ENCODE data around the gene CGRRF1. TPM values are rescaled to one million over a fixed set of nuclear protein-coding genes. Genes with fewer than 3 reads are reported as not detected.

The CGRRF1 gene
- total and polyA plus RNA-seq, 9 of the 15 experiments (the other 6 are each of a cell fraction or from before 2014, with no cell fraction given), result 2.8 to 15.8 (median 4.6) TPM

DNA sequence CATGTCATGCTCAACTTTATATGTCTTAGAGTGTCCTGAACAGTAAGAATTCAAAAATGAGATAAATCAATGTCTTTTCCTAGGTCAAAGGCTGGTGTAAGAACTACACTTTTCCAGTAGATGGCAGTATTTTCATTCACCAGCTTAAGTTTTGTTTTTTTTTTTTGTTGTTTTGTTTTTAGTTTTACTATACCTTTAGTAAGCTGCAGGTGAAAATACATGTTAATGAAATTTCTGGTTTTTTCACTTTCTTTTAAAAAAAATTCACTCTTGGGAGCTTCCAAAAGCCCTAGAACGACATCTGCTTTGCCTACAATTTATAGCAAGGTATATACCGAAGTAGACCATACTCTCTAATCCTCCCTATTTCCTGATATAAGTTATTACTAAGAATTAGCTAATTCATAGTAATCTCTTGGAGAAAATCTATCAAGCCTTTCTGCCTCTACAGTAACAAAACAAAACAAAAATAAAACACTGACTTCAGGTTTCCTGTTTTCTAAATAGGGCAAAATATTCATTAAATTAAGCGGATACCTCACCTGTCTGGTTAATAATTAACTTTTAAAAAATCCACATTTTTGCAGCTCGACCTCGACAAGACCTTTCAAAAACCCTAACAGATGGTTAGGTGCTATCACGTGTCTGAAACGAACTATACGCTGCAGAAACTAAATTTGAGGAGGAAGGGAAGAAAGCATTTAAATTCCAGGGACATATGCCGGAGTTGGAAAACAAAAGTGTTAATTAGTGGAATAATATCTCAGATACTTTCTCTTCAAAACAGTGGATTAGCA is 54.6 kb downstream of the CGRRF1 start (continued):
- TF ChIP-seq, protein P1, sequence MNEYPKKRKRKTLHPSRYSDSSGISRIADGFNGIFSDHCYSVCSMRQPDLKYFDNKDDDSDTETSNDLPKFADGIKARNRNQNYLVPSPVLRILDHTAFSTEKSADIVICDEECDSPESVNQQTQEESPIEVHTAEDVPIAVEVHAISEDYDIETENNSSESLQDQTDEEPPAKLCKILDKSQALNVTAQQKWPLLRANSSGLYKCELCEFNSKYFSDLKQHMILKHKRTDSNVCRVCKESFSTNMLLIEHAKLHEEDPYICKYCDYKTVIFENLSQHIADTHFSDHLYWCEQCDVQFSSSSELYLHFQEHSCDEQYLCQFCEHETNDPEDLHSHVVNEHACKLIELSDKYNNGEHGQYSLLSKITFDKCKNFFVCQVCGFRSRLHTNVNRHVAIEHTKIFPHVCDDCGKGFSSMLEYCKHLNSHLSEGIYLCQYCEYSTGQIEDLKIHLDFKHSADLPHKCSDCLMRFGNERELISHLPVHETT (CRISPR knock-in tag; conservative IDR thresholded peaks at IDR 0.05 in 1 of 2, IDR thresholded peaks at IDR 0.05 in 1 of 2), result no peak
- TF ChIP-seq, protein P2, sequence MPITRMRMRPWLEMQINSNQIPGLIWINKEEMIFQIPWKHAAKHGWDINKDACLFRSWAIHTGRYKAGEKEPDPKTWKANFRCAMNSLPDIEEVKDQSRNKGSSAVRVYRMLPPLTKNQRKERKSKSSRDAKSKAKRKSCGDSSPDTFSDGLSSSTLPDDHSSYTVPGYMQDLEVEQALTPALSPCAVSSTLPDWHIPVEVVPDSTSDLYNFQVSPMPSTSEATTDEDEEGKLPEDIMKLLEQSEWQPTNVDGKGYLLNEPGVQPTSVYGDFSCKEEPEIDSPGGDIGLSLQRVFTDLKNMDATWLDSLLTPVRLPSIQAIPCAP (CRISPR knock-in tag; IDR thresholded peaks at IDR 0.05; ENCODE audit: borderline replicate concordance), result no peak
- TF ChIP-seq ZNF24 (IDR thresholded peaks at IDR 0.05), result no peak
- TF ChIP-seq POLR2G (IDR thresholded peaks at IDR 0.05; ENCODE audit: low read depth, low read length), result no peak
- TF ChIP-seq DACH1 (IDR thresholded peaks at IDR 0.05; ENCODE audit: partially characterized antibody), result peak; percentile 27
- TF ChIP-seq, protein P3, sequence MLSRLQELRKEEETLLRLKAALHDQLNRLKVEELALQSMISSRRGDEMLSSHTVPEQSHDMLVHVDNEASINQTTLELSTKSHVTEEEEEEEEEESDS (CRISPR knock-in tag; IDR thresholded peaks at IDR 0.05), result no peak
- no peak for TF ChIP-seq EZH2 (IDR thresholded peaks at IDR 0.05; ENCODE audit: borderline replicate concordance, low read depth, low read length)
- no peak for TF ChIP-seq BCOR (IDR thresholded peaks at IDR 0.05)
- TF ChIP-seq, protein P4, sequence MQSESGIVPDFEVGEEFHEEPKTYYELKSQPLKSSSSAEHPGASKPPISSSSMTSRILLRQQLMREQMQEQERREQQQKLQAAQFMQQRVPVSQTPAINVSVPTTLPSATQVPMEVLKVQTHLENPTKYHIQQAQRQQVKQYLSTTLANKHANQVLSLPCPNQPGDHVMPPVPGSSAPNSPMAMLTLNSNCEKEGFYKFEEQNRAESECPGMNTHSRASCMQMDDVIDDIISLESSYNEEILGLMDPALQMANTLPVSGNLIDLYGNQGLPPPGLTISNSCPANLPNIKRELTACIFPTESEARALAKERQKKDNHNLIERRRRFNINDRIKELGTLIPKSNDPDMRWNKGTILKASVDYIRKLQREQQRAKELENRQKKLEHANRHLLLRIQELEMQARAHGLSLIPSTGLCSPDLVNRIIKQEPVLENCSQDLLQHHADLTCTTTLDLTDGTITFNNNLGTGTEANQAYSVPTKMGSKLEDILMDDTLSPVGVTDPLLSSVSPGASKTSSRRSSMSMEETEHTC (IDR thresholded peaks at IDR 0.05), result no peak
- no peak for TF ChIP-seq SAFB (IDR thresholded peaks at IDR 0.05; ENCODE audit: borderline replicate concordance, low read depth, low read length)
- no peak for TF ChIP-seq ZNF77 (CRISPR knock-in tag; IDR thresholded peaks at IDR 0.05)
- no peak for TF ChIP-seq ZNF124 (CRISPR knock-in tag; IDR thresholded peaks at IDR 0.05)
- no peak for TF ChIP-seq BHLHE40 (IDR thresholded peaks at IDR 0.05; ENCODE audit: low read length)
- TF ChIP-seq, protein P5, sequence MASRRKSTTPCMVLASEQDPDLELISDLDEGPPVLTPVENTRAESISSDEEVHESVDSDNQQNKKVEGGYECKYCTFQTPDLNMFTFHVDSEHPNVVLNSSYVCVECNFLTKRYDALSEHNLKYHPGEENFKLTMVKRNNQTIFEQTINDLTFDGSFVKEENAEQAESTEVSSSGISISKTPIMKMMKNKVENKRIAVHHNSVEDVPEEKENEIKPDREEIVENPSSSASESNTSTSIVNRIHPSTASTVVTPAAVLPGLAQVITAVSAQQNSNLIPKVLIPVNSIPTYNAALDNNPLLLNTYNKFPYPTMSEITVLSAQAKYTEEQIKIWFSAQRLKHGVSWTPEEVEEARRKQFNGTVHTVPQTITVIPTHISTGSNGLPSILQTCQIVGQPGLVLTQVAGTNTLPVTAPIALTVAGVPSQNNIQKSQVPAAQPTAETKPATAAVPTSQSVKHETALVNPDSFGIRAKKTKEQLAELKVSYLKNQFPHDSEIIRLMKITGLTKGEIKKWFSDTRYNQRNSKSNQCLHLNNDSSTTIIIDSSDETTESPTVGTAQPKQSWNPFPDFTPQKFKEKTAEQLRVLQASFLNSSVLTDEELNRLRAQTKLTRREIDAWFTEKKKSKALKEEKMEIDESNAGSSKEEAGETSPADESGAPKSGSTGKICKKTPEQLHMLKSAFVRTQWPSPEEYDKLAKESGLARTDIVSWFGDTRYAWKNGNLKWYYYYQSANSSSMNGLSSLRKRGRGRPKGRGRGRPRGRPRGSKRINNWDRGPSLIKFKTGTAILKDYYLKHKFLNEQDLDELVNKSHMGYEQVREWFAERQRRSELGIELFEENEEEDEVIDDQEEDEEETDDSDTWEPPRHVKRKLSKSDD (conservative IDR thresholded peaks at IDR 0.05; ENCODE audit: low read length), result no peak
- TF ChIP-seq SMARCC2 (IDR thresholded peaks at IDR 0.05; ENCODE audit: low read depth), result no peak
- TF ChIP-seq HCFC1 (IDR thresholded peaks at IDR 0.05; ENCODE audit: low read depth, low read length), result no peak
- no peak for TF ChIP-seq ELF1 (tag; IDR thresholded peaks at IDR 0.05)
- peak; percentile 54 to 75 for TF ChIP-seq RAD21 (CRISPR knock-in tag; conservative IDR thresholded peaks at IDR 0.05 in 1 of 2, IDR thresholded peaks at IDR 0.05 in 1 of 2)
- no peak for TF ChIP-seq CEBPG (CRISPR knock-in tag; IDR thresholded peaks at IDR 0.05)
- TF ChIP-seq CEBPG (tag; conservative IDR thresholded peaks at IDR 0.05 in 1 of 2, IDR thresholded peaks at IDR 0.05 in 1 of 2), result no peak
- TF ChIP-seq EHMT2 (IDR thresholded peaks at IDR 0.05), result no peak
- TF ChIP-seq RBM15 (IDR thresholded peaks at IDR 0.05; ENCODE audit: insufficient read depth, low read length), result no peak

All from K562 (cell line).